Measurements from ENCODE around the gene ZBTB8A.
A peak's percentile ranks its signal among the peaks of the same experiment; 100 is the strongest.
"Not testable (repeated sequence)": the region's sequence is repeated elsewhere in the genome, so short reads cannot be mapped to it uniquely, and the experiment has no call there.

ZBTB8A gene

GRCh38 chr1:32536764-32537163 is 2.5 kb upstream of the ZBTB8A start:
- DNase-seq: no peak

GRCh38 chr1:32539584-32540571 is 651 bp downstream of the ZBTB8A start:
- DNase-seq: peak in 27 of 56 donors; percentile 1 to 38 (median 10)

- no peak for DNase-seq
Measured at GRCh38 chr1:32540605-32541004, 1.4 kb downstream of the ZBTB8A start.

GRCh38 chr1:32541064-32541566 is 1.9 kb downstream of the ZBTB8A start:
- DNase-seq: no peak

- no peak for DNase-seq
Measured at GRCh38 chr1:32546611-32547010, 7.4 kb downstream of the ZBTB8A start.

GRCh38 chr1:32549616-32550015 is 10.4 kb downstream of the ZBTB8A start:
- no peak for DNase-seq

GRCh38 chr1:32554288-32554687 is 15.1 kb downstream of the ZBTB8A start:
- no peak for DNase-seq

- not testable (repeated sequence) for DNase-seq
Measured at GRCh38 chr1:32557035-32557434, 17.8 kb downstream of the ZBTB8A start.

- DNase-seq: no peak
Measured at GRCh38 chr1:32557812-32558211, 18.6 kb downstream of the ZBTB8A start.

GRCh38 chr1:32568929-32569328 is 29.7 kb downstream of the ZBTB8A start:
- no peak for DNase-seq

GRCh38 chr1:32580348-32581017 is 41.3 kb downstream of the ZBTB8A start:
- no peak for DNase-seq

- no peak for DNase-seq
Measured at GRCh38 chr1:32592943-32593342, 53.7 kb downstream of the ZBTB8A start.

- DNase-seq: no peak
Measured at GRCh38 chr1:32600034-32600433, 60.8 kb downstream of the ZBTB8A start.

GRCh38 chr1:32605711-32606424 is 66.6 kb downstream of the ZBTB8A start:
- no peak for DNase-seq

GRCh38 chr1:32606565-32607371 is 67.5 kb downstream of the ZBTB8A start:
- no peak for DNase-seq

- no peak for DNase-seq
Measured at GRCh38 chr1:32609180-32609579, 70.0 kb downstream of the ZBTB8A start.

- no peak for DNase-seq
Measured at GRCh38 chr1:32611859-32612188, 72.6 kb downstream of the ZBTB8A start.

- DNase-seq: peak; percentile 15 to 94 (median 82)
Measured at GRCh38 chr1:32612189-32612881, 73.1 kb downstream of the ZBTB8A start.

- no peak for DNase-seq
Measured at GRCh38 chr1:32613472-32613871, 74.2 kb downstream of the ZBTB8A start.

GRCh38 chr1:32618673-32619221 is 79.5 kb downstream of the ZBTB8A start:
- no peak for DNase-seq

Measured in nucleus accumbens (tissue), 56 donors.